GM12873 (cell line): ENCODE results near the gene ATG12.

ENCODE experiments used
- TF ChIP-seq, protein P1 (sequence below): IDR thresholded peaks from 2 replicates; pipeline ENCODE4 v1.5.1; 2012; ENCODE audit warnings: low read depth, mild to moderate bottlenecking, moderate library complexity, low read length, control low read depth; ENCODE audit not compliant: insufficient read depth; ENCODE audit errors: missing control alignments

Gene ATG12

DNA sequence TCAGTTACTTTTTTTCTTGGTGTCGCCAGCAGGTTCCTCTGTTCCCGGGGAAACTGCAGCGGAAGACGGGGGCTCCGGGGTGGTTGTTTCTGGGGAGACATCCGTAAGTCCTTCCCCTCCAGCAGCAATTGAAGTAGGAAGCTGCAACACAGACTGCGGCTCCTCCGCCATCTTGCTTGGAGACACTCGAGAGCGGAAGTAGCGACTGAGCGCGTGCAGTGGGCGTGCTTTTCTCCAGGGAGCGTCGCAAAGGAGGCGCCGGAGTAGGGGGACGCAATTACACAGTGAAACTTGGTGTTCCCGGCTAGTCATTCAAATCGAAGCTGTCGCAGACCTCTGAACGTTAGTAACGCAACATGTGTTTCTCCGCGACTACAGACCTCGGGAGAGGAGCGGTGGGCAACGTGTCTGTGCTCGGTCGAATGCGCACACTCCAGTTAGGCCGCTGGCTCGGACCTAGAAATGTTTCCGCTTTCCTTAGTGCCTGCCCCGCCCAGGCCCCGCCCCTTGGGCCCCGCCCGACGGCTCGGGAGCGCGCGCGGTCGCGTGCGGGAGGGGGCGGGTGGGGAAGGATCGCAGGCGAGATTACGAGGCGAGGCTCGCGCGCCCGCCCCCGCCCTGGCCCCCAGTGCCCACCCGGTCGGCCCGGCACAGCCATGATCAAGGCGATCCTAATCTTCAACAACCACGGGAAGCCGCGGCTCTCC lies at the start of gene ATG12, which contains the start of gene AP3S1:
TSS of gene ATG12 (minus strand) at position 184 of the 707 bp plus-strand sequence. CDS start at position 171, 13 bp downstream.
TSS of gene AP3S1 (plus strand) at position 554 of the 707 bp plus-strand sequence. CDS start at position 657, 103 bp downstream.
- TF ChIP-seq, protein P1, sequence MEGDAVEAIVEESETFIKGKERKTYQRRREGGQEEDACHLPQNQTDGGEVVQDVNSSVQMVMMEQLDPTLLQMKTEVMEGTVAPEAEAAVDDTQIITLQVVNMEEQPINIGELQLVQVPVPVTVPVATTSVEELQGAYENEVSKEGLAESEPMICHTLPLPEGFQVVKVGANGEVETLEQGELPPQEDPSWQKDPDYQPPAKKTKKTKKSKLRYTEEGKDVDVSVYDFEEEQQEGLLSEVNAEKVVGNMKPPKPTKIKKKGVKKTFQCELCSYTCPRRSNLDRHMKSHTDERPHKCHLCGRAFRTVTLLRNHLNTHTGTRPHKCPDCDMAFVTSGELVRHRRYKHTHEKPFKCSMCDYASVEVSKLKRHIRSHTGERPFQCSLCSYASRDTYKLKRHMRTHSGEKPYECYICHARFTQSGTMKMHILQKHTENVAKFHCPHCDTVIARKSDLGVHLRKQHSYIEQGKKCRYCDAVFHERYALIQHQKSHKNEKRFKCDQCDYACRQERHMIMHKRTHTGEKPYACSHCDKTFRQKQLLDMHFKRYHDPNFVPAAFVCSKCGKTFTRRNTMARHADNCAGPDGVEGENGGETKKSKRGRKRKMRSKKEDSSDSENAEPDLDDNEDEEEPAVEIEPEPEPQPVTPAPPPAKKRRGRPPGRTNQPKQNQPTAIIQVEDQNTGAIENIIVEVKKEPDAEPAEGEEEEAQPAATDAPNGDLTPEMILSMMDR, result no peak

DNA sequence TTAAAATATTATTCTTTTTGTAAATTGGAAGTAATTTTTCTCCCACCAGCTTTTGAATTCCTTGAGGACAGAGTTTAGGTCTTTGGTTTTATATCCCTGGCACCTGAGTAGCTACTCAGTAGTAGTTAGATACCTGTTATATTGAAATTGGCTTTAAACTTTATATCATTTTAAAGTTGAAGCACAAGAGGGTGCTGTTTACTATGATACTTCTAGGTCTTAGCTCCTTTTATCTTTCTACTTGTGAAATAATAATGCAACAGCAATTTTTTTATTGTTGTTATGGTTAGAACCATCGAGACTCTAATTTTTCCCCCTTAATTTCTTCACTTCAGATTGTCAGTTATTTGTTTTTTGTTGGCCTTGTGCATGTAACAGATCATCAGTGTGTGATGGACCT lies 46.7 kb upstream of the ATG12 start:
- TF ChIP-seq, protein P1, result no peak

DNA sequence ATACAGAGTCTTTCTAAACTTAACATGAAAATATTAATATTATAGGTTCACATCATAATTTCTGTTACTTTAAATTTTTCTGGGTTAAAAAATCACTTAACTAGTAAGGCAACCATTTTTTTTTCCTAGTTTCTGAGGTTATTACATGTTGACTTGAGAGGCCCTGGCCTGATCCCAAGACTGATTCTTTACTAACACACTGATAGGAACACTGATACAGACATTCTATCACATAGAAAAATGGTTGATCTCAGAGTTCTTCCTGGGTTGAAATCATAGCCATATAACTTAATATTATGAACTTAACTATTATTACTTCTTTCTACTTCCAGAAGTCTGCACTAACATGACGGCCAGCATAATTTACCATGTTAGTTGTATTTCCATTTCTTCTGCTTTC lies 43.3 kb upstream of the ATG12 start:
- TF ChIP-seq, protein P1, result no peak

DNA sequence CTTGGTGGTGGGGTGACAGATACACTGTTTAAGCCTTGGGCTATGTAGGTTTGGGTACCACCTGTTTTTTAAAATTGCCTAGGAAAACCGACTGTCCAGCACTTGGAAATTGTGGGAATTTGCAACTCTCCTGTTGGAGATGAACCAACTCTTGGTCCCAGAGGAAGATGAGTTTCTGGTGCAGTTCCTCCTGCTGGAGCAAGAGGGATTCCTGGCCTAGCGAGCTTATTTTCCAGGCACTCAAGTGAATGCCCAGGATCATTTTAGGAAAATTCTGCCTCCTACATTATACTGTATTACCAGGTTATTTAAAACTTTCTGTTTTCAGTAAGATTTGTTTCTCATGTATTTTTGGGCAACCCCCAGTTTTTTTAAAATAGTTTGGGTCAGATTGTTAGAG lies 34.1 kb upstream of the ATG12 start:
- TF ChIP-seq, protein P1, result no peak

DNA sequence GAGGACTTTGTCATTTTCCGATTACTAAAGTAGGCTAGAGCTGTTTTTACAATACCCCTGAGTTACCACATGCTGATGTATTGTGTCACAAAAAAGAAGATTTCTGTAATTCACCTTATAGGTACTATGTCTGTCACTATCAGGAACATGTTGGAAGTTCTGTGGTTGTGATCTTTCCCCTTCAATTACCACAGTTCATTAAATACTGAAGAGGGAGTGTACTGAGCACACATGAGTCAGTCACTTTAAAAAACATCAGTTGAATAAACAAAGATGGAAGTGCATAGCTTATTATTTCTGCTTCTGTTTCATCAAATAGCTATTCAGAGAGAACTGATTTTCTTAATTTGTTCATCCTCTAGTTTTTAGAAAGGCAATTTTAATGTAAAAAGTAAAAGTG lies 32.0 kb upstream of the ATG12 start:
- TF ChIP-seq, protein P1, result no peak

DNA sequence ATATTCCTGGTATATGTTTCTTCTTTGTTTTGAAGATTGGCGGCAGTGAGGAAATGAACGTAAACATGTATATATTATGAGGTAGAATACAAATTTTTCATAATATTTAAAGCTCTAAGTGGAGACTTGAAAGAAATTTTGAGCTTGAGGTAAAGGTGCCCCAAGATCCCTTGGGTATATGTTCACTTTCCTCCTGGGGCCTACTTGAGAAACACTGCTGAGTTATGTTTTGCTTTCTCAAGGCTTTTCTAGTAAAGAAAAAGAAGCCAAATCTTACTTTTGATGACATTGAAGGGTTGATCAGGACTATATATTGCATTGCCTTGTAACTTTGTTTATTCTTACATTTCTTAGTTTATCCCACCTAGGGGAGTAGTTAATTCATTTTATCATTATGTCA lies 31.1 kb upstream of the ATG12 start:
- TF ChIP-seq, protein P1, result no peak

DNA sequence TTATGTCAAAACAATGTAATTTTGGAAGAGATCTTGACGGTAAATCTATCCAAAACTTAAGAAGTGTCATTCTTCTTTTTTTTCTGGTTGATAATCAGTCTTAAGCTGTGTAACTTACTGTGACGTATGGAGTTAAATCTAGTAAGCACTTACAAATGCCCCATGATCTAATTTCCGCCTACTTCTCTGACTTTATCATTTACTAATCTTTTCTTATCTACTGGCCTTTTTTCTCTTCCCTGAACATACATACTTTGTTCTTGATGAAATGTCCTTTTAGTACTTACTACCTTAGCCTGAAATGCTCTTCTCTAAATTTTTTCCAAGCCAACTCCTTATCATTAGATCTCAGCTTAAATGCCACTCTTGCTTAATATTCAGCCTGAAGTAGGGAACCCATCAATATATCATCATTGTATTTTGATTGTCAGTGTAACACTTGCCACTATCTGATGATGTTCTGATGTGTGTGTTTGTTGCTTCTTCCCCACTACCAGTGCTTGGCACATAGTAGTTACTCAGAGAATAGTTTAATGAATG lies 28.0 kb upstream of the ATG12 start:
- TF ChIP-seq, protein P1, result no peak
